Spleen (tissue), 7 donors: Measurements from ENCODE around the gene KIAA2012.
A peak's percentile ranks its signal among the peaks of the same experiment; 100 is the strongest.

Source experiments
- CTCF ChIP-seq, 11 experiments: fragments of 200-600 bp in 7 of 11; fragments of 450-650 bp in 4 of 11; sonication (generic) in 4 of 11; IDR thresholded peaks in 8 of 11; conservative IDR thresholded peaks in 3 of 11; 1 replicate in 7 of 11; 2 replicates in 4 of 11; pipeline versions ENCODE4 v1.4.0 to v1.8.0; 2016 to 2021; ENCODE audit warnings: antibody characterized with exemption in 11 of 11, inconsistent platforms in 4 of 11, mild to moderate bottlenecking in 1 of 11
- POLR2A ChIP-seq, 3 donors: fragments of 450-650 bp; IDR thresholded peaks; one replicate each; pipeline ENCODE4 v1.5.1; 2017; ENCODE audit warnings: antibody characterized with exemption in 3 of 3, mild to moderate bottlenecking in 1 of 3
- POLR2AphosphoS5 ChIP-seq, 3 donors: sonication (generic); formaldehyde crosslinking; IDR thresholded peaks; one replicate each; pipeline ENCODE4 v1.5.1; 2017; ENCODE audit warnings: antibody characterized with exemption in 3 of 3
- donor health status: DM: no; HTN: no; CAD: no; lungs with moderate emphysema.
- donor health status: DM: no; HTN: no; CAD: no.
- donor health status: DM: no; HTN: no; CAD: no.

- no peak for TF ChIP-seq CTCF (IDR thresholded peaks at IDR 0.05 in 8 of 11, conservative IDR thresholded peaks at IDR 0.05 in 3 of 11)
- TF ChIP-seq POLR2A (IDR thresholded peaks at IDR 0.05): no peak
- peak in 1 of 3 donors; percentile 39 for TF ChIP-seq POLR2AphosphoS5 (IDR thresholded peaks at IDR 0.05)
Measured at GRCh38 chr2:202135091-202135874, 62.2 kb downstream of the KIAA2012 start.
